ENCODE measurements around the gene PUSL1. TPM values are rescaled to one million over a fixed set of nuclear protein-coding genes. Genes with fewer than 3 reads are reported as not detected.

PUSL1 gene
- total and polyA plus RNA-seq, 2 of the 13 experiments (the other 11 are each of a cell fraction or from before 2014, with no cell fraction given), result 8.3 to 22.2 TPM

GRCh38 chr1:1358433-1359271, 50.3 kb downstream of the PUSL1 start, which contains the start of gene MXRA8 (continued):
- TF ChIP-seq ZBTB46 (CRISPR knock-in tag; IDR thresholded peaks at IDR 0.05; ENCODE audit: borderline replicate concordance) (no peak), PAX8 (CRISPR knock-in tag; IDR thresholded peaks at IDR 0.05; ENCODE audit: borderline replicate concordance) (0 out of 2 replicates have a peak, but pooled peaks have one; percentile 26), ZKSCAN8 (CRISPR knock-in tag; IDR thresholded peaks at IDR 0.05; ENCODE audit: borderline replicate concordance) (no peak), ZNF543 (CRISPR knock-in tag; IDR thresholded peaks at IDR 0.05) (peak; percentile 73), GTF3A (CRISPR knock-in tag; conservative IDR thresholded peaks at IDR 0.05) (no peak), TFDP1 (CRISPR knock-in tag; IDR thresholded peaks at IDR 0.05; ENCODE audit: borderline replicate concordance) (no peak), ZBTB26 (CRISPR knock-in tag; IDR thresholded peaks at IDR 0.05; ENCODE audit: borderline replicate concordance) (peak; percentile 75; the same call in 1 of the 2 replicates), GLI4 (CRISPR knock-in tag; IDR thresholded peaks at IDR 0.05; ENCODE audit: borderline replicate concordance) (no peak), SNAPC4 (CRISPR knock-in tag; IDR thresholded peaks at IDR 0.05) (0 out of 2 replicates have a peak, but pooled peaks have one; percentile 31), ZNF275 (CRISPR knock-in tag; IDR thresholded peaks at IDR 0.05; ENCODE audit: borderline replicate concordance) (peak; percentile 74; the same call in 1 of the 2 replicates), AGO2 (optimal IDR thresholded peaks at IDR 0.05; ENCODE audit: low read depth, low read length) (peak; percentile 61)

All from HepG2 (cell line).